HG02571 (cell line): Measurements from ENCODE around the gene OSBPL2.

Experiments
- ATAC-seq: cut with Tn5 transposase; IDR thresholded peaks from one replicate; pipeline ENCODE4 v1.9.1; 2021; ENCODE audit warnings: mild to moderate bottlenecking, moderate library complexity; ENCODE audit not compliant: unreplicated experiment

The OSBPL2 gene

GRCh38 chr20:62277253-62277652 is 38.9 kb downstream of the OSBPL2 start:
- no peak for ATAC-seq

GRCh38 chr20:62280303-62280702 is 42.0 kb downstream of the OSBPL2 start:
- ATAC-seq: no peak

- ATAC-seq: no peak
Measured at GRCh38 chr20:62281161-62281933, 43.0 kb downstream of the OSBPL2 start.

GRCh38 chr20:62282103-62282502 is 43.8 kb downstream of the OSBPL2 start:
- no peak for ATAC-seq

GRCh38 chr20:62282877-62283503 is 44.7 kb downstream of the OSBPL2 start:
- ATAC-seq: no peak

GRCh38 chr20:62284448-62284847 is 46.1 kb downstream of the OSBPL2 start:
- no peak for ATAC-seq

GRCh38 chr20:62285151-62285550 is 46.8 kb downstream of the OSBPL2 start:
- ATAC-seq: no peak

GRCh38 chr20:62285722-62286121 is 47.4 kb downstream of the OSBPL2 start:
- ATAC-seq: no peak

- ATAC-seq: no peak
Measured at GRCh38 chr20:62286493-62287064, 48.3 kb downstream of the OSBPL2 start.

GRCh38 chr20:62287129-62287528 is 48.8 kb downstream of the OSBPL2 start:
- no peak for ATAC-seq

GRCh38 chr20:62287759-62288534 is 49.6 kb downstream of the OSBPL2 start:
- no peak for ATAC-seq

GRCh38 chr20:62288535-62289105 is 50.3 kb downstream of the OSBPL2 start:
- ATAC-seq: no peak

GRCh38 chr20:62289131-62289530 is 50.8 kb downstream of the OSBPL2 start:
- no peak for ATAC-seq

GRCh38 chr20:62289898-62290297 is 51.6 kb downstream of the OSBPL2 start:
- ATAC-seq: no peak

GRCh38 chr20:62291251-62292066 is 53.1 kb downstream of the OSBPL2 start:
- ATAC-seq: no peak

GRCh38 chr20:62292108-62292507 is 53.8 kb downstream of the OSBPL2 start:
- no peak for ATAC-seq

GRCh38 chr20:62293111-62293784 is 54.9 kb downstream of the OSBPL2 start:
- no peak for ATAC-seq

- no peak for ATAC-seq
Measured at GRCh38 chr20:62293946-62294345, 55.6 kb downstream of the OSBPL2 start.

- ATAC-seq: no peak
Measured at GRCh38 chr20:62294516-62294915, 56.2 kb downstream of the OSBPL2 start.
